H1 (cell line): ENCODE results near the gene GJC2. TPM values are rescaled to one million over a fixed set of nuclear protein-coding genes. Genes with fewer than 3 reads are reported as not detected.

Experiments used
- CTCF ChIA-PET: fragments of 300-600 bp; sonication (Branson Sonifier 250); formaldehyde crosslinking; loops from one replicate; lab custom pipeline; 2021; ENCODE audit not compliant: partially characterized antibody; lab: Charles Lee
- POLR2A ChIA-PET: fragments of 300-600 bp; sonication (Branson Sonifier 250); formaldehyde crosslinking; loops from one replicate; lab custom pipeline; 2021; ENCODE audit warnings: inconsistent platforms; ENCODE audit not compliant: partially characterized antibody; lab: Charles Lee
- DNase-seq, 2 experiments: peaks; one replicate each; pipeline versions ENCODE4 v3.0.0 to v3.0.0-alpha.2; 2010 to 2022; ENCODE audit warnings: low spot score in 2 of 2, low read depth in 1 of 2, mixed read lengths in 1 of 2
- FAIRE-seq: peaks from 2 replicates; lab custom pipeline; 2011; peaks lifted over from hg19 to GRCh38; lab: Jason Lieb, UNC
- H2AFZ ChIP-seq: 2 replicates; pipeline ENCODE4 v1.8.1; 2012; ENCODE audit warnings: low read length, inconsistent platforms
- H2AK5ac ChIP-seq: 2 replicates; pipeline ENCODE4 v1.6.1; 2013; ENCODE audit warnings: low read depth, low read length
- H2BK120ac ChIP-seq: replicated peaks from 2 replicates; pipeline ENCODE3; 2013; ENCODE audit warnings: low read depth, low read length, inconsistent platforms
- H2BK12ac ChIP-seq: 2 replicates; pipeline ENCODE4 v1.6.1; 2013; ENCODE audit warnings: low read depth, low read length
- H2BK15ac ChIP-seq: 2 replicates; pipeline ENCODE4 v1.6.1; 2013; ENCODE audit warnings: low read length
- H2BK20ac ChIP-seq: 2 replicates; pipeline ENCODE4 v1.6.1; 2013; ENCODE audit warnings: low read length
- H2BK5ac ChIP-seq: 2 replicates; pipeline ENCODE4 v1.6.1; 2013; ENCODE audit warnings: low read depth, low read length
- H3K14ac ChIP-seq: 2 replicates; pipeline ENCODE4 v1.6.1; 2013; ENCODE audit warnings: inconsistent platforms; ENCODE audit not compliant: insufficient read length
- H3K18ac ChIP-seq: 2 replicates; pipeline ENCODE4 v1.6.1; 2013; ENCODE audit warnings: low read length; ENCODE audit errors: extremely low read depth
- H3K23ac ChIP-seq: 2 replicates; pipeline ENCODE4 v1.6.1; 2013; ENCODE audit warnings: inconsistent platforms; ENCODE audit not compliant: insufficient read length
- H3K23me2 ChIP-seq: 2 replicates; pipeline ENCODE4 v1.6.1; 2013; ENCODE audit warnings: low read depth, low read length
- H3K27ac ChIP-seq: 2 replicates; pipeline ENCODE4 v1.6.1; 2011; ENCODE audit warnings: low read depth, low read length, inconsistent platforms
- H3K27me3 ChIP-seq, 4 experiments: replicated peaks in 1 of 4; 1 replicate in 1 of 4; 2 replicates in 3 of 4; pipeline versions ENCODE4 v1.6.1 to v1.8.1; 2011 to 2013; ENCODE audit warnings: low read length in 3 of 4, mild to moderate bottlenecking in 3 of 4, inconsistent platforms in 2 of 4, mixed read lengths in 2 of 4, moderate library complexity in 1 of 4; ENCODE audit not compliant: control insufficient read depth in 3 of 4, insufficient read depth in 3 of 4; ENCODE audit errors: extremely low read depth in 1 of 4
- H3K36me3 ChIP-seq, 4 experiments: 2 replicates each; pipeline versions ENCODE4 v1.6.1 to v1.8.1; 2011 to 2013; ENCODE audit warnings: mild to moderate bottlenecking in 4 of 4, low read length in 3 of 4, moderate library complexity in 2 of 4, control low read depth in 1 of 4, inconsistent platforms in 1 of 4; ENCODE audit not compliant: insufficient read depth in 4 of 4, control insufficient read depth in 2 of 4
- H3K4ac ChIP-seq: replicated peaks from 2 replicates; pipeline ENCODE3; 2013; ENCODE audit warnings: low read length, low read depth, mixed read lengths, inconsistent platforms; ENCODE audit not compliant: insufficient read length
- H3K4me1 ChIP-seq, 4 experiments: replicated peaks in 1 of 4; 1 replicate in 1 of 4; 2 replicates in 3 of 4; pipeline versions ENCODE4 v1.6.1 to v1.8.1; 2011 to 2013; ENCODE audit warnings: low read length in 3 of 4, inconsistent platforms in 2 of 4, mixed read lengths in 1 of 4; ENCODE audit not compliant: insufficient read depth in 4 of 4, control insufficient read depth in 3 of 4
- H3K4me2 ChIP-seq, 2 experiments: 2 replicates each; pipeline versions ENCODE4 v1.6.1 to v1.8.1; 2011 to 2013; ENCODE audit warnings: low read depth in 2 of 2, low read length in 2 of 2, control low read depth in 1 of 2, inconsistent platforms in 1 of 2, mild to moderate bottlenecking in 1 of 2; ENCODE audit not compliant: insufficient read depth in 1 of 2
- H3K4me3 ChIP-seq, 4 experiments: fragments of 200-600, 300-600 bp in 1 of 4; sonication (generic), shearing (Covaris generic), sonication (Bioruptor Twin) in 1 of 4; 2 replicates each; pipeline versions ENCODE4 v1.5.1 to v1.8.1; 2011 to 2016; ENCODE audit warnings: low read length in 4 of 4, low read depth in 3 of 4, control low read depth in 2 of 4, inconsistent platforms in 2 of 4, mild to moderate bottlenecking in 2 of 4, mixed read lengths in 1 of 4, moderate library complexity in 1 of 4; ENCODE audit not compliant: insufficient read depth in 2 of 4; ENCODE audit errors: extremely low read depth in 1 of 4
- H3K56ac ChIP-seq: replicated peaks from 2 replicates; pipeline ENCODE3; 2013; ENCODE audit warnings: low read depth, mild to moderate bottlenecking, mixed read lengths, low read length, inconsistent platforms; ENCODE audit not compliant: insufficient read length
- H3K79me1 ChIP-seq: 2 replicates; pipeline ENCODE4 v1.6.1; 2013; ENCODE audit warnings: low read depth, low read length, control low read depth
- H3K79me2 ChIP-seq, 2 experiments: 2 replicates each; pipeline versions ENCODE4 v1.6.1 to v1.8.1; 2012 to 2013; ENCODE audit warnings: low read length in 2 of 2, mild to moderate bottlenecking in 2 of 2, inconsistent platforms in 1 of 2; ENCODE audit not compliant: insufficient read depth in 2 of 2, control insufficient read depth in 1 of 2
- H3K9ac ChIP-seq, 4 experiments: replicated peaks in 1 of 4; 1 replicate in 1 of 4; 2 replicates in 3 of 4; pipeline versions ENCODE4 v1.6.1 to v1.8.1; 2011 to 2013; ENCODE audit warnings: low read depth in 3 of 4, low read length in 3 of 4, control low read depth in 2 of 4, mild to moderate bottlenecking in 2 of 4, moderate library complexity in 2 of 4, inconsistent platforms in 1 of 4; ENCODE audit errors: extremely low read depth in 1 of 4
- H3K9me3 ChIP-seq, 2 experiments: 2 replicates each; pipeline versions ENCODE4 v1.6.1 to v1.8.1; 2012 to 2013; ENCODE audit warnings: mild to moderate bottlenecking in 2 of 2, moderate library complexity in 2 of 2, control low read depth in 1 of 2, inconsistent platforms in 1 of 2, low read depth in 1 of 2, low read length in 1 of 2, mixed read lengths in 1 of 2; ENCODE audit not compliant: insufficient read depth in 2 of 2
- H4K20me1 ChIP-seq, 2 experiments: replicated peaks in 1 of 2; 2 replicates each; pipeline versions ENCODE3 to v1.8.1; 2011 to 2013; ENCODE audit warnings: inconsistent platforms in 2 of 2, low read length in 2 of 2, mild to moderate bottlenecking in 1 of 2; ENCODE audit not compliant: insufficient read depth in 2 of 2, control insufficient read depth in 1 of 2
- H4K5ac ChIP-seq: 2 replicates; pipeline ENCODE4 v1.6.1; 2013; ENCODE audit warnings: low read length, low read depth, mixed read lengths, inconsistent platforms; ENCODE audit not compliant: insufficient read length
- H4K8ac ChIP-seq: 2 replicates; pipeline ENCODE4 v1.8.0; 2013; ENCODE audit warnings: mild to moderate bottlenecking, moderate library complexity, low read length, inconsistent platforms; ENCODE audit not compliant: insufficient read depth; ENCODE audit errors: extremely low read depth
- H4K91ac ChIP-seq: replicated peaks from 2 replicates; pipeline ENCODE3; 2013; ENCODE audit warnings: low read length, mixed read lengths, inconsistent platforms; ENCODE audit not compliant: insufficient read length
- ASH2L ChIP-seq: fragments of 200-600, 300-600 bp; sonication (generic); IDR thresholded peaks from one replicate; pipeline ENCODE4 v1.7.1; 2017; ENCODE audit warnings: low read length
- CBX8 ChIP-seq: fragments of 300-800, 300-1000 bp; sonication (generic); IDR thresholded peaks from 2 replicates; pipeline ENCODE4 v1.7.1; 2016; ENCODE audit warnings: low read depth, low read length, borderline replicate concordance
- EZH2 ChIP-seq: fragments of 200-600 bp; sonication (generic); IDR thresholded peaks from 2 replicates; pipeline ENCODE4 v1.7.1; 2012; ENCODE audit warnings: low read depth, mild to moderate bottlenecking, moderate library complexity, low read length, inconsistent platforms; ENCODE audit not compliant: severe bottlenecking
- HDAC6 ChIP-seq: IDR thresholded peaks from one replicate; pipeline ENCODE4 v1.7.1; 2012; ENCODE audit warnings: low read depth, mild to moderate bottlenecking, inconsistent platforms, low read length, moderate library complexity
- KDM1A ChIP-seq: fragments of 200-600, 300-600 bp; sonication (generic); IDR thresholded peaks from 2 replicates; pipeline ENCODE4 v1.7.1; 2016; ENCODE audit warnings: mild to moderate bottlenecking, low read length, borderline replicate concordance
- NANOG ChIP-seq: IDR thresholded peaks from 2 replicates; pipeline ENCODE4 v1.6.1; 2011; ENCODE audit warnings: low read length, low read depth, mild to moderate bottlenecking, inconsistent platforms; ENCODE audit not compliant: insufficient read depth, poor library complexity, severe bottlenecking
- RFX5 ChIP-seq: IDR thresholded peaks from 2 replicates; pipeline ENCODE4 v1.6.1; 2011; ENCODE audit warnings: low read depth, low read length, improper control_type of control experiment, borderline replicate concordance
- SIN3A ChIP-seq, 2 experiments: IDR thresholded peaks in 1 of 2; conservative IDR thresholded peaks in 1 of 2; 2 replicates each; pipeline ENCODE4 v1.6.1; 2011 to 2012; ENCODE audit warnings: low read length in 2 of 2, improper control_type of control experiment in 1 of 2, low read depth in 1 of 2, mild to moderate bottlenecking in 1 of 2
- SRF ChIP-seq: IDR thresholded peaks from 2 replicates; pipeline ENCODE4 v1.6.1; 2011; ENCODE audit warnings: mild to moderate bottlenecking, low read depth, low read length, moderate library complexity
- USF2 ChIP-seq: IDR thresholded peaks from 2 replicates; pipeline ENCODE4 v1.6.1; 2011; ENCODE audit warnings: low read length, improper control_type of control experiment
- ZNF274 ChIP-seq: IDR thresholded peaks from 2 replicates; pipeline ENCODE4 v1.7.0; 2012; ENCODE audit warnings: low read length, borderline replicate concordance; ENCODE audit errors: extremely low read depth
- WGBS, 2 experiments: shearing (Covaris generic) in 1 of 2; methylation state at CpG; one replicate each; pipeline versions ENCODE4 v1.1.6 to v1.1.7; 2013 to 2015; ENCODE audit warnings: low lambda C conversion rate in 2 of 2, mixed read lengths in 2 of 2, inconsistent platforms in 1 of 2, low coverage in 1 of 2, missing lambda C conversion rate in 1 of 2; ENCODE audit not compliant: insufficient replicate concordance in 2 of 2, insufficient coverage in 1 of 2, insufficient read length in 1 of 2; ENCODE audit errors: extremely low coverage in 1 of 2, missing lambda C conversion rate in 1 of 2; 5-methylcytosine and 5-hydroxymethylcytosine counted together
- polyA plus RNA-seq, 7 experiments: library from polyadenylated mRNA; depleted of rRNA in 3 of 7; stranded (reverse) in 5 of 7; unstranded in 2 of 7; fragments of >200 nt in 5 of 7; fragments of 200-250 nt in 2 of 7; gene quantifications; 1 replicate in 5 of 7; 2 replicates in 1 of 7; 4 replicates in 1 of 7; pipeline versions ENCODE4 v1.2.1 to v1.2.3, GENCODE V29; 2011 to 2013; ENCODE audit warnings: missing spikeins in 2 of 7, mixed read lengths in 2 of 7
- total RNA-seq: library from RNA; stranded (reverse); fragmentation: NEBNext Ultra II Directional; extraction: Animal tissue kit (Norgen Biotek cat#: 25700); gene quantifications from 2 replicates; pipeline ENCODE4 v1.2.1, GENCODE V29; 2021

Gene GJC2
- total and polyA plus RNA-seq, 2 of the 8 experiments (the other 6 are each of a cell fraction or from before 2014, with no cell fraction given): 0.17 to 0.54 TPM

GRCh38 chr1:228112617-228113016 is 37.1 kb upstream of the GJC2 start:
- Histone ChIP-seq H3K56ac (no peak overlapping the region), H2BK15ac (no peak overlapping the region), H3K14ac (no peak overlapping the region), H3K9ac (no peak overlapping the region), H4K91ac (no peak overlapping the region), H2AFZ (no peak overlapping the region), H2AK5ac (no peak overlapping the region), H4K20me1 (peaks cover 0 to 2% of the 10 kb centered on the region in 2 experiments), H3K4me2 (no peak overlapping the region), H3K23me2 (peaks cover 8% of the 10 kb centered on the region; the same call in 1 of the 2 replicates), H2BK120ac (no peak overlapping the region), H3K18ac (no peak overlapping the region), H3K79me1 (peaks cover 9% of the 10 kb centered on the region; the same call in 1 of the 2 replicates), H3K4me3 (no peak overlapping the region), H3K27ac (no peak overlapping the region), H4K8ac (no peak overlapping the region), H3K9me3 (peaks cover 5 to 6% of the 10 kb centered on the region in 2 experiments; a peak in 1 of 4 replicates), H2BK20ac (no peak overlapping the region), H3K36me3 (peaks cover 0 to 1% (median 0%) of the 10 kb centered on the region in 4 experiments; a peak in 1 of 8 replicates), H3K23ac (no peak overlapping the region), H3K79me2 (peaks cover 3 to 8% of the 10 kb centered on the region in 2 experiments; a peak in 2 of 4 replicates), H4K5ac (no peak overlapping the region), H3K4ac (no peak overlapping the region), H2BK5ac (no peak overlapping the region), H3K27me3 (peaks cover 0 to 6% (median 5%) of the 10 kb centered on the region in 4 experiments; a peak in 2 of 7 replicates), H3K4me1 (peaks cover 0 to 7% (median under 1%) of the 10 kb centered on the region in 4 experiments; a peak in 5 of 7 replicates), H2BK12ac (no peak overlapping the region)
- TF ChIP-seq USF2: no peak
- no peak for TF ChIP-seq HDAC6
- TF ChIP-seq SRF: no peak
- no peak for TF ChIP-seq NANOG
- no peak for TF ChIP-seq EZH2
- TF ChIP-seq ZNF274: no peak
- TF ChIP-seq CBX8: no peak
- TF ChIP-seq ASH2L: no peak
- no peak for TF ChIP-seq KDM1A
- TF ChIP-seq SIN3A (conservative IDR thresholded peaks at IDR 0.05 in 1 of 2, IDR thresholded peaks at IDR 0.05 in 1 of 2; ENCODE audit: low read depth in 1 of 2, low read length in 2 of 2): no peak
- no peak for TF ChIP-seq RFX5
- 78% methylated on average over 1 of the region's 1 CpG; no CpG with 5 or more reads in 1 of the 2 experiments for WGBS, 2 experiments
- FAIRE-seq (no peak), DNase-seq (no peak)
- CTCF ChIA-PET: interaction anchor here (1.0 kb wide), 1 partner anchor 53 kb away, joined by 3 read pairs; no protein-coding TSS in a partner anchor
- POLR2A ChIA-PET: no interaction called here
